GM12891 (cell line): ENCODE measurements around the gene HIC1.

Experiments used
- POLR2A ChIP-seq: IDR thresholded peaks from 2 replicates; pipeline ENCODE4 v1.6.1; 2011; ENCODE audit warnings: low read depth, low read length, control low read depth
- POLR2AphosphoS5 ChIP-seq: IDR thresholded peaks from 2 replicates; pipeline ENCODE4 v1.6.1; 2011; ENCODE audit warnings: low read depth, low read length, control low read depth
- POU2F2 ChIP-seq: IDR thresholded peaks from 2 replicates; pipeline ENCODE4 v1.6.1; 2011; ENCODE audit warnings: low read depth, mild to moderate bottlenecking, control low read depth, low read length, moderate library complexity
- SPI1 ChIP-seq: IDR thresholded peaks from 2 replicates; pipeline ENCODE4 v1.6.1; 2011; ENCODE audit warnings: low read depth, low read length, control low read depth
- TAF1 ChIP-seq: IDR thresholded peaks from 2 replicates; pipeline ENCODE4 v1.6.1; 2011; ENCODE audit warnings: low read depth, low read length, control low read depth

GRCh38 chr17:2049333-2050299 is 5.3 kb upstream of the HIC1 start:
- TF ChIP-seq POLR2A (no peak), POLR2AphosphoS5 (no peak), SPI1 (no peak), TAF1 (no peak), POU2F2 (no peak)
